Mesothelial cell of epicardium (in vitro differentiated cells): ENCODE measurements around the gene UGP2. TPM values are rescaled to one million over a fixed set of nuclear protein-coding genes. Genes with fewer than 3 reads are reported as not detected.
A peak's percentile ranks its signal among the peaks of the same experiment; 100 is the strongest.
"Not testable (repeated sequence)": the region's sequence is repeated elsewhere in the genome, so short reads cannot be mapped to it uniquely, and the experiment has no call there.

Experiments used
- DNase-seq, 2 experiments: peaks; one replicate each; pipeline ENCODE4 v3.0.0; 2021; ENCODE audit warnings: low spot score in 2 of 2; ENCODE audit not compliant: unreplicated experiment in 2 of 2
- H3K27ac Mint-ChIP-seq: 2 replicates; pipeline ENCODE4 v1.8.0; 2021; ENCODE audit warnings: mixed read lengths
- H3K27me3 Mint-ChIP-seq: 2 replicates; pipeline ENCODE4 v1.8.0; 2021; ENCODE audit warnings: low read depth, mixed read lengths
- H3K36me3 Mint-ChIP-seq: 2 replicates; pipeline ENCODE4 v1.8.0; 2021; ENCODE audit warnings: mixed read lengths
- H3K4me1 Mint-ChIP-seq: 2 replicates; pipeline ENCODE4 v1.8.0; 2021; ENCODE audit warnings: mixed read lengths
- H3K4me3 Mint-ChIP-seq: 2 replicates; pipeline ENCODE4 v1.8.0; 2021; ENCODE audit warnings: mild to moderate bottlenecking, moderate library complexity, mixed read lengths
- H3K9me3 Mint-ChIP-seq: 2 replicates; pipeline ENCODE4 v1.8.0; 2021; ENCODE audit warnings: mixed read lengths
- CTCF ChIP-seq: fragments of 200-600 bp; sonication (generic); IDR thresholded peaks from one replicate; pipeline ENCODE4 v1.5.0; 2021; ENCODE audit warnings: antibody characterized with exemption; ENCODE audit not compliant: unreplicated experiment
- total RNA-seq: library from RNA; stranded (reverse); gene quantifications from 3 replicates; pipeline ENCODE4 v1.2.1, GENCODE V29; 2021

The UGP2 gene
- total RNA-seq, 1 donor from 2014 or later = 92.6 TPM

GRCh38 chr2:63844616-63845015, 2.9 kb downstream of the UGP2 start:
- no peak for DNase-seq
- no peaks in the 10 kb centered on the region for H3K9me3 Mint-ChIP-seq
- peaks cover 67% of the 10 kb centered on the region for H3K4me1 Mint-ChIP-seq
- H3K36me3 Mint-ChIP-seq = peaks cover 2% of the 10 kb centered on the region
- no peak for TF ChIP-seq CTCF
- no peaks in the 10 kb centered on the region for H3K27me3 Mint-ChIP-seq
- H3K4me3 Mint-ChIP-seq = peak overlapping the region; percentile 97
- H3K27ac Mint-ChIP-seq = peak overlapping the region; percentile 79

GRCh38 chr2:63845866-63846265, 4.2 kb downstream of the UGP2 start:
- H3K27me3 Mint-ChIP-seq = no peaks in the 10 kb centered on the region
- peaks cover 69% of the 10 kb centered on the region for H3K4me1 Mint-ChIP-seq

GRCh38 chr2:63846487-63846886, 4.8 kb downstream of the UGP2 start:
- no peak for DNase-seq
- Mint-ChIP-seq H3K9me3 (no peaks in the 10 kb centered on the region), H3K4me3 (no peak overlapping the region), H3K27me3 (no peaks in the 10 kb centered on the region), H3K36me3 (peaks cover 2% of the 10 kb centered on the region), H3K27ac (peak overlapping the region; percentile 82), H3K4me1 (peaks cover 75% of the 10 kb centered on the region)
- TF ChIP-seq CTCF = no peak

More at GRCh38 chr2:63845866-63846265, 4.2 kb downstream of the UGP2 start:
- Mint-ChIP-seq H3K4me3 (no peak overlapping the region), H3K27ac (peak overlapping the region; percentile 82), H3K9me3 (no peaks in the 10 kb centered on the region), H3K36me3 (peaks cover 2% of the 10 kb centered on the region)
- DNase-seq = no peak
- no peak for TF ChIP-seq CTCF

- not testable (repeated sequence) for H3K4me3 Mint-ChIP-seq, H3K27me3 Mint-ChIP-seq, H3K9me3 Mint-ChIP-seq, H3K36me3 Mint-ChIP-seq, DNase-seq
- H3K4me1 Mint-ChIP-seq = peaks cover 82% of the 10 kb centered on the region
- peak overlapping the region; percentile 97 for H3K27ac Mint-ChIP-seq
Measured at GRCh38 chr2:63847571-63847970, 5.9 kb downstream of the UGP2 start.

- Mint-ChIP-seq H3K4me3 (no peak overlapping the region), H3K27ac (peak overlapping the region; percentile 97), H3K4me1 (peaks cover 82% of the 10 kb centered on the region), H3K9me3 (no peaks in the 10 kb centered on the region), H3K27me3 (no peaks in the 10 kb centered on the region), H3K36me3 (peaks cover 2% of the 10 kb centered on the region)
- no peak for TF ChIP-seq CTCF
- no peak for DNase-seq
Measured at GRCh38 chr2:63849381-63850203, 7.9 kb downstream of the UGP2 start.

- H3K27ac Mint-ChIP-seq = peak overlapping the region; percentile 97
- no peaks in the 10 kb centered on the region for H3K27me3 Mint-ChIP-seq
- no peak for TF ChIP-seq CTCF
- peaks cover 2% of the 10 kb centered on the region for H3K36me3 Mint-ChIP-seq
- no peaks in the 10 kb centered on the region for H3K9me3 Mint-ChIP-seq
- no peak for DNase-seq
- H3K4me3 Mint-ChIP-seq = no peak overlapping the region
- peaks cover 79% of the 10 kb centered on the region for H3K4me1 Mint-ChIP-seq
Measured at GRCh38 chr2:63850204-63850571, 8.5 kb downstream of the UGP2 start.
